GM19193 (cell line): ENCODE results near the gene GABRP.

ENCODE experiments used
- POLR2A ChIP-seq: IDR thresholded peaks from 4 replicates; pipeline ENCODE4 v1.6.1; 2011; ENCODE audit not compliant: insufficient read depth, insufficient read length; ENCODE audit errors: extremely low read depth

GABRP gene

GRCh38 chr5:170771496-170771895 lies 12.0 kb upstream of the GABRP start:
- no peak for TF ChIP-seq POLR2A

GRCh38 chr5:170773024-170773985 lies 10.2 kb upstream of the GABRP start:
- no peak for TF ChIP-seq POLR2A

GRCh38 chr5:170774831-170775230 lies 8.7 kb upstream of the GABRP start:
- no peak for TF ChIP-seq POLR2A

DNA sequence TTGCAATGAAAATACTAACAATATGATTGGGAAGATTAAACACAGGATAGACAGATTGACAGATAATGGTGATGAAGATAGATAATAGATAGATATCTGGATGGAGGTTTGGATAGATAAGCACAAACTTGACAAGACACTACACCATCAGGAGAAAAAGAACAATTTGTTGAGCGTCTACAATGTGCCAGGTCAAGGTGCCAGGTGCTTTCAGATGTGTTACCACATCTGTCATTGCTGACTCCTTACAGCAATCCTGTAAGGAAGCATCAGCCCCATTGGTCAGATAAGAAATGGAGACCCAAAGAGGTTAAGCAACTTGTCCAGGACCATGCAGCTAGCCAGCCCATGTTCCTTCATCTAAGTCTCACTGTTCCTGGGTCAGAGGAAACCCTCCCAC lies 1.6 kb upstream of the GABRP start:
- no peak for TF ChIP-seq POLR2A

- TF ChIP-seq POLR2A, result no peak
Observed at GRCh38 chr5:170782438-170782837, 1.1 kb upstream of the GABRP start.

- no peak for TF ChIP-seq POLR2A
Observed at GRCh38 chr5:170785416-170785815, 1.9 kb downstream of the GABRP start.

- no peak for TF ChIP-seq POLR2A
Observed at GRCh38 chr5:170787216-170787615, 3.7 kb downstream of the GABRP start.

DNA sequence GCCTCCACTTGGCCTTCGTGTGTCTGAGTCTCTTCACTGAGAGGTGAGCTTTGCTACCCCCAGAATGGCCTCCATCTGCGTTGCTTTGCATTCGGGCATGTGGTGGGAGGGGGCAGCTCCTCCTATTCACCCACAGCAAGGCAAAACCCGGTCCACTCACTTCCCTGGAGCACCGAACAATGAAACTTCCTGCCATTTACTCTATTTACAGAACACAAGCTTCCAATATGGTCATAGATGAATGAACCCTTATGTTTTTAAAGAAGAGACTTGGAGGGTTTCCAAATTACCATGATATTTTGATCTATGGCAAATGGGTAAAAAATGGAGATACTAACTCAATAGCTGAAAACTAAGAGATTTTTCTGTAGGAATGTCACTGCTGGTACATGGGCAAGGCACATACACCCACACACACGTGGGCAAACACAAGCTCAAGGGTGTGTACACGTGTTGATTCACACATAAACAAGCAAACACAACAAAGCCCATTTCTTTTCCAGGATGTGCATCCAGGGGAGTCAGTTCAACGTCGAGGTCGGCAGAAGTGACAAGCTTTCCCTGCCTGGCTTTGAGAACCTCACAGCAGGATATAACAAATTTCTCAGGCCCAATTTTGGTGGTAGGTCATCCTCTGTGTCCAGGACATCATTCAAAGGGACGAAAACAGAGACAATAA lies 5.2 kb downstream of the GABRP start:
- no peak for TF ChIP-seq POLR2A

GRCh38 chr5:170791325-170791954 lies 7.9 kb downstream of the GABRP start:
- TF ChIP-seq POLR2A, result no peak

DNA sequence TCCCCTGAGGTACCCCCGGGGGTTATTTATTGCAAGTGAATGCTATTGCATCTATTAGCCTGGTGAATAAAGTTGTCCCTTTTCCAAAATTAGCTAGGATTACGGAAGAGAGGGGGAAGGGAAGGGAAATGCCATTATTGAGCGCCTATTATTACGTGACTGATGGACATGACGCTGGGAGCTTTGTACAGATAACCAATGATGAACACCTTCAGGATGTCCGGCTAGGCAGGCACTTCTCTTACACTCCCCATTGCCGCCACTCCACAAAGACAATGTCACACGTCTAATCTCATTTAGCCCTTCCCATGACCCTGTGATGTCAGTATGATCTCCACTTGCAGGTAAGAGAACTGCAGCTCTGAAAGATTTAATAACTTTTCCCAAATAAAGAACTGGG lies 9.4 kb downstream of the GABRP start:
- no peak for TF ChIP-seq POLR2A

GRCh38 chr5:170795154-170795553 lies 11.6 kb downstream of the GABRP start:
- no peak for TF ChIP-seq POLR2A

GRCh38 chr5:170805666-170806065 lies 22.1 kb downstream of the GABRP start:
- TF ChIP-seq POLR2A, result no peak

GRCh38 chr5:170809551-170809950 lies 26.0 kb downstream of the GABRP start:
- no peak for TF ChIP-seq POLR2A

DNA sequence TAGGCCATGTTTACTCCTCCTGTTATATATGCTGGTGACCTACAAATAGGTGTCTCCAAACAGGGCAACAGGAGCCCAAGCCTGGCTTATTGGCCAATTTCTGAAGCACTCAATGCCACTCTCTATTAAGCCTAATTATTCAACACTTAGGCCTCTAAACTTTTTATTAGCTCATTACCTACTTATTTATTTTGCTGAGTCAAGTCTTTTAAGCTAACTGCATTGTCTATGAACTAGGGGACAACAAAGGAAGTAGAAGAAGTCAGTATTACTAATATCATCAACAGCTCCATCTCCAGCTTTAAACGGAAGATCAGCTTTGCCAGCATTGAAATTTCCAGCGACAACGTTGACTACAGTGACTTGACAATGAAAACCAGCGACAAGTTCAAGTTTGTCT lies 28.2 kb downstream of the GABRP start:
- no peak for TF ChIP-seq POLR2A

DNA sequence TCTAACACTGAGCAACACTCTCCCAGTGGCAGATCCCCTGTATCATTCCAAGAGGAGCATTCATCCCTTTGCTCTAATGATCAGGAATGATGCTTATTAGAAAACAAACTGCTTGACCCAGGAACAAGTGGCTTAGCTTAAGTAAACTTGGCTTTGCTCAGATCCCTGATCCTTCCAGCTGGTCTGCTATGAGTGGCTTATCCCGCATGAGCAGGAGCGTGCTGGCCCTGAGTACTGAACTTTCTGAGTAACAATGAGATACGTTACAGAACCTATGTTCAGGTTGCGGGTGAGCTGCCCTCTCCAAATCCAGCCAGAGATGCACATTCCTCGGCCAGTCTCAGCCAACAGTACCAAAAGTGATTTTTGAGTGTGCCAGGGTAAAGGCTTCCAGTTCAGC lies 29.7 kb downstream of the GABRP start:
- no peak for TF ChIP-seq POLR2A
